ENCODE measurements around the gene C1orf56.

GRCh38 chr1:151006327-151007052, 41.1 kb upstream of the C1orf56 start, which contains the start of gene MINDY1:
- TF ChIP-seq CTCF (IDR thresholded peaks at IDR 0.05), result peak; percentile 61
- no peak for TF ChIP-seq SIN3A (IDR thresholded peaks at IDR 0.05; ENCODE audit: borderline replicate concordance, low read depth, low read length)
- peak; percentile 57; the same call in 1 of the 2 replicates for TF ChIP-seq MXI1 (IDR thresholded peaks at IDR 0.05; ENCODE audit: low read depth, low read length)

Measured in SK-N-SH (cell line).